ENCODE data around the gene NCBP1.

- no peak for TF ChIP-seq CTCF (conservative IDR thresholded peaks at IDR 0.05; ENCODE audit: low read depth, low read length)
- no peak for TF ChIP-seq POLR2A (IDR thresholded peaks at IDR 0.05; ENCODE audit: low read depth, low read length)
- no peak for TF ChIP-seq CEBPB (IDR thresholded peaks at IDR 0.05; ENCODE audit: low read depth, low read length)
- no peak for TF ChIP-seq RFX5 (IDR thresholded peaks at IDR 0.05; ENCODE audit: low read depth, low read length)
- no peak for TF ChIP-seq MAFK (IDR thresholded peaks at IDR 0.05; ENCODE audit: low read depth, low read length)
Observed at GRCh38 chr9:97703437-97704344, 70.1 kb downstream of the NCBP1 start.
